GM12878 (cell line): Measurements from ENCODE around the gene VPS29. TPM values are rescaled to one million over a fixed set of nuclear protein-coding genes. Genes with fewer than 3 reads are reported as not detected.
A peak's percentile ranks its signal among the peaks of the same experiment; 100 is the strongest.

Experiments
- DPF2 ChIP-seq: fragments of 450-650 bp; IDR thresholded peaks from 2 replicates; pipeline ENCODE4 v1.6.1; 2017; ENCODE audit warnings: mild to moderate bottlenecking
- NR2C2 ChIP-seq: IDR thresholded peaks from 2 replicates; pipeline ENCODE4 v1.6.1; 2011; ENCODE audit warnings: borderline replicate concordance, low read depth; ENCODE audit not compliant: control insufficient read depth, insufficient read length
- PAX8 ChIP-seq: fragments of 450-650 bp; IDR thresholded peaks from 2 replicates; pipeline ENCODE4 v1.6.1; 2017; ENCODE audit warnings: mild to moderate bottlenecking, moderate library complexity
- RB1 ChIP-seq: fragments of 450-650 bp; formaldehyde crosslinking; IDR thresholded peaks from 2 replicates; pipeline ENCODE4 v1.6.1; 2017; ENCODE audit warnings: mild to moderate bottlenecking, borderline replicate concordance
- YY1 ChIP-seq: IDR thresholded peaks from 2 replicates; pipeline ENCODE4 v1.6.1; 2011; ENCODE audit warnings: low read depth, mild to moderate bottlenecking, low read length
- polyA plus RNA-seq, 11 experiments: library from polyadenylated mRNA; depleted of rRNA in 4 of 11; unstranded in 6 of 11; stranded (reverse) in 5 of 11; fragments of >200 nt; fragmentation: Nextera tagmentation in 4 of 11; fragmentation: Illumina TruSeq in 1 of 11; extraction: Ambion mirVana in 4 of 11; extraction: Trizol in 1 of 11; gene quantifications; 1 replicate in 1 of 11; 2 replicates in 10 of 11; pipeline versions ENCODE4 v1.2.1 to v1.2.3, GENCODE V29; 2011 to 2016; ENCODE audit warnings: inconsistent platforms in 2 of 11, missing spikeins in 2 of 11, low read depth in 1 of 11
- total RNA-seq, 4 experiments: library from RNA; depleted of rRNA in 3 of 4; stranded (reverse); fragments of >200 nt in 3 of 4; fragmentation: Illumina TruSeq in 1 of 4; extraction: Trizol in 1 of 4; gene quantifications; 2 replicates each; pipeline versions ENCODE4 v1.2.1 to v1.2.3, GENCODE V29; 2013 to 2021
- TF ChIP-seq, protein P1 (sequence below): fragments of 450-650 bp; IDR thresholded peaks from 2 replicates; pipeline ENCODE4 v1.6.1; 2017; ENCODE audit warnings: mild to moderate bottlenecking, moderate library complexity
- TF ChIP-seq, protein P2 (sequence below): fragments of 450-650 bp; IDR thresholded peaks from 2 replicates; pipeline ENCODE4 v1.6.1; 2016; ENCODE audit warnings: mild to moderate bottlenecking

Gene VPS29
- total and polyA plus RNA-seq, 10 of the 15 experiments (the other 5 are each of a cell fraction or from before 2014, with no cell fraction given), result 65.3 to 405 (median 206) TPM

DNA sequence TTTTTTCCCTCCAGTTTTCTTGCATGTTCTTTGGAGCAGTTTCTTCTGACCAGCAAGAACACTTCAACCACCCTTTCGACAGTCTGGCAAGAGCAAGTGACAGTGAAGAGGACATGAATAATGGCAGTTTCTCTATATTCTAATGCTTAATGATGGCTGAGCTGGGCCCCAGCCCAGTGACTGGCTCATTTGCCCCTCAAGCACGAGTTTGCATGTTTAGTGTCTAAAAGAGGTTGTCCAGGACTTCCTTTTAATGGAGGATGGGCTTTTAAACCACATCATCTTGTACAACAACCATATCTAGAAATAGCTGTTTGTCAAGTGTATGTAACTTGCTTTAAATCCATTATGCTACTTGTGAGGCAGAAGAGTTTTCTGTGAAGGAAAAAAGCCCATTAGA is 28.6 kb upstream of the VPS29 start (continued):
- TF ChIP-seq, protein P1, sequence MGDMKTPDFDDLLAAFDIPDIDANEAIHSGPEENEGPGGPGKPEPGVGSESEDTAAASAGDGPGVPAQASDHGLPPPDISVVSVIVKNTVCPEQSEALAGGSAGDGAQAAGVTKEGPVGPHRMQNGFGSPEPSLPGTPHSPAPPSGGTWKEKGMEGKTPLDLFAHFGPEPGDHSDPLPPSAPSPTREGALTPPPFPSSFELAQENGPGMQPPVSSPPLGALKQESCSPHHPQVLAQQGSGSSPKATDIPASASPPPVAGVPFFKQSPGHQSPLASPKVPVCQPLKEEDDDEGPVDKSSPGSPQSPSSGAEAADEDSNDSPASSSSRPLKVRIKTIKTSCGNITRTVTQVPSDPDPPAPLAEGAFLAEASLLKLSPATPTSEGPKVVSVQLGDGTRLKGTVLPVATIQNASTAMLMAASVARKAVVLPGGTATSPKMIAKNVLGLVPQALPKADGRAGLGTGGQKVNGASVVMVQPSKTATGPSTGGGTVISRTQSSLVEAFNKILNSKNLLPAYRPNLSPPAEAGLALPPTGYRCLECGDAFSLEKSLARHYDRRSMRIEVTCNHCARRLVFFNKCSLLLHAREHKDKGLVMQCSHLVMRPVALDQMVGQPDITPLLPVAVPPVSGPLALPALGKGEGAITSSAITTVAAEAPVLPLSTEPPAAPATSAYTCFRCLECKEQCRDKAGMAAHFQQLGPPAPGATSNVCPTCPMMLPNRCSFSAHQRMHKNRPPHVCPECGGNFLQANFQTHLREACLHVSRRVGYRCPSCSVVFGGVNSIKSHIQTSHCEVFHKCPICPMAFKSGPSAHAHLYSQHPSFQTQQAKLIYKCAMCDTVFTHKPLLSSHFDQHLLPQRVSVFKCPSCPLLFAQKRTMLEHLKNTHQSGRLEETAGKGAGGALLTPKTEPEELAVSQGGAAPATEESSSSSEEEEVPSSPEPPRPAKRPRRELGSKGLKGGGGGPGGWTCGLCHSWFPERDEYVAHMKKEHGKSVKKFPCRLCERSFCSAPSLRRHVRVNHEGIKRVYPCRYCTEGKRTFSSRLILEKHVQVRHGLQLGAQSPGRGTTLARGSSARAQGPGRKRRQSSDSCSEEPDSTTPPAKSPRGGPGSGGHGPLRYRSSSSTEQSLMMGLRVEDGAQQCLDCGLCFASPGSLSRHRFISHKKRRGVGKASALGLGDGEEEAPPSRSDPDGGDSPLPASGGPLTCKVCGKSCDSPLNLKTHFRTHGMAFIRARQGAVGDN, result peak; percentile 68; the same call in 1 of the 2 replicates
- TF ChIP-seq PAX8 (no peak), DPF2 (no peak), NR2C2 (no peak), YY1 (peak; percentile 56; the same call in 1 of the 2 replicates), RB1 (no peak)
- TF ChIP-seq, protein P2, sequence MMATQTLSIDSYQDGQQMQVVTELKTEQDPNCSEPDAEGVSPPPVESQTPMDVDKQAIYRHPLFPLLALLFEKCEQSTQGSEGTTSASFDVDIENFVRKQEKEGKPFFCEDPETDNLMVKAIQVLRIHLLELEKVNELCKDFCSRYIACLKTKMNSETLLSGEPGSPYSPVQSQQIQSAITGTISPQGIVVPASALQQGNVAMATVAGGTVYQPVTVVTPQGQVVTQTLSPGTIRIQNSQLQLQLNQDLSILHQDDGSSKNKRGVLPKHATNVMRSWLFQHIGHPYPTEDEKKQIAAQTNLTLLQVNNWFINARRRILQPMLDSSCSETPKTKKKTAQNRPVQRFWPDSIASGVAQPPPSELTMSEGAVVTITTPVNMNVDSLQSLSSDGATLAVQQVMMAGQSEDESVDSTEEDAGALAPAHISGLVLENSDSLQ, result peak; percentile 47; the same call in 1 of the 2 replicates
